ENCODE results near the gene FAM83C. TPM values are rescaled to one million over a fixed set of nuclear protein-coding genes. Genes with fewer than 3 reads are reported as not detected.
"Not testable (repeated sequence)": the region's sequence is repeated elsewhere in the genome, so short reads cannot be mapped to it uniquely, and the experiment has no call there.

The FAM83C gene
- total and polyA plus RNA-seq, 2 experiments from 2014 or later = not detected

GRCh38 chr20:35263532-35264341 is 28.5 kb downstream of the FAM83C start:
- Histone ChIP-seq H3K9me2 (replicated peaks; ENCODE audit: insufficient read depth) (no peaks in the 10 kb centered on the region), H3K4me2 (peak overlapping the region; percentile 50), H3K79me2 (no peaks in the 10 kb centered on the region), H3K27me3 (no peaks in the 10 kb centered on the region), H3K4me3 (no peak overlapping the region), H2AFZ (no peak overlapping the region), H3K4me1 (ENCODE audit: insufficient read depth) (peaks cover 23% of the 10 kb centered on the region), H4K20me1 (ENCODE audit: insufficient read depth, poor library complexity, severe bottlenecking) (no peaks in the 10 kb centered on the region), H3K36me3 (replicated peaks; ENCODE audit: insufficient read depth, low read depth) (no peaks in the 10 kb centered on the region), H3K9me3 (ENCODE audit: low read depth) (no peaks in the 10 kb centered on the region), H3K27ac (peak overlapping the region; percentile 97)
- 69% methylated on average over 17 of the region's 17 CpGs for WGBS (ENCODE audit: low lambda C conversion rate, missing lambda C conversion rate)
- DNase-seq (ENCODE audit: low spot score) = no peak
- TF ChIP-seq EZH2phosphoT487 (IDR thresholded peaks at IDR 0.05; ENCODE audit: low read depth, severe bottlenecking, unreplicated experiment) (no peak), CTCF (IDR thresholded peaks at IDR 0.05; ENCODE audit: poor library complexity) (no peak), EZH2 (IDR thresholded peaks at IDR 0.05; ENCODE audit: borderline replicate concordance) (no peak)

- Histone ChIP-seq H3K27ac (peak overlapping the region; percentile 97), H3K4me1 (ENCODE audit: insufficient read depth) (peaks cover 23% of the 10 kb centered on the region), H3K4me2 (peak overlapping the region; percentile 50)
- WGBS (ENCODE audit: low lambda C conversion rate, missing lambda C conversion rate) = 11% methylated on average over 5 of the region's 8 CpGs
- not testable (repeated sequence) for H3K36me3 ChIP-seq (replicated peaks; ENCODE audit: insufficient read depth, low read depth); H3K9me2 ChIP-seq (replicated peaks; ENCODE audit: insufficient read depth); H3K27me3 ChIP-seq; H2AFZ ChIP-seq; H4K20me1 ChIP-seq (ENCODE audit: insufficient read depth, poor library complexity, severe bottlenecking); H3K79me2 ChIP-seq; H3K9me3 ChIP-seq (ENCODE audit: low read depth); H3K4me3 ChIP-seq
- DNase-seq (ENCODE audit: low spot score) = peak; percentile 85
Measured at GRCh38 chr20:35262731-35263531, 29.3 kb downstream of the FAM83C start.

GRCh38 chr20:35262321-35262720 is 29.9 kb downstream of the FAM83C start:
- not testable (repeated sequence) for H3K36me3 ChIP-seq (replicated peaks; ENCODE audit: insufficient read depth, low read depth); H3K4me3 ChIP-seq; DNase-seq (ENCODE audit: low spot score); H3K9me3 ChIP-seq (ENCODE audit: low read depth); H3K79me2 ChIP-seq; H4K20me1 ChIP-seq (ENCODE audit: insufficient read depth, poor library complexity, severe bottlenecking); H3K27me3 ChIP-seq; H3K9me2 ChIP-seq (replicated peaks; ENCODE audit: insufficient read depth); H3K4me2 ChIP-seq; H2AFZ ChIP-seq
- Histone ChIP-seq H3K4me1 (ENCODE audit: insufficient read depth) (peaks cover 23% of the 10 kb centered on the region), H3K27ac (peak overlapping the region; percentile 89)
- 26% methylated on average over 7 of the region's 10 CpGs for WGBS (ENCODE audit: low lambda C conversion rate, missing lambda C conversion rate)

- 91% methylated on average over 6 of the region's 6 CpGs for WGBS (ENCODE audit: low lambda C conversion rate, missing lambda C conversion rate)
- H3K36me3 ChIP-seq (replicated peaks; ENCODE audit: insufficient read depth, low read depth) = no peaks in the 10 kb centered on the region
- H2AFZ ChIP-seq = no peak overlapping the region
- H3K79me2 ChIP-seq = no peaks in the 10 kb centered on the region
- no peaks in the 10 kb centered on the region for H3K9me2 ChIP-seq (replicated peaks; ENCODE audit: insufficient read depth)
- peaks cover 23% of the 10 kb centered on the region for H3K4me1 ChIP-seq (ENCODE audit: insufficient read depth)
- no peak overlapping the region for H3K27ac ChIP-seq
- no peak overlapping the region for H3K4me3 ChIP-seq
- H3K9me3 ChIP-seq (ENCODE audit: low read depth) = no peaks in the 10 kb centered on the region
- no peak overlapping the region for H3K4me2 ChIP-seq
- no peaks in the 10 kb centered on the region for H3K27me3 ChIP-seq
- TF ChIP-seq CTCF (IDR thresholded peaks at IDR 0.05; ENCODE audit: poor library complexity) = no peak
- no peak for TF ChIP-seq EZH2 (IDR thresholded peaks at IDR 0.05; ENCODE audit: borderline replicate concordance)
- no peak for TF ChIP-seq EZH2phosphoT487 (IDR thresholded peaks at IDR 0.05; ENCODE audit: low read depth, severe bottlenecking, unreplicated experiment)
- no peak for DNase-seq (ENCODE audit: low spot score)
- H4K20me1 ChIP-seq (ENCODE audit: insufficient read depth, poor library complexity, severe bottlenecking) = no peaks in the 10 kb centered on the region
Measured at GRCh38 chr20:35260426-35260825, 31.8 kb downstream of the FAM83C start.
